Kidney (tissue), 14 donors: ENCODE measurements around the gene NRXN2. TPM values are rescaled to one million over a fixed set of nuclear protein-coding genes. Genes with fewer than 3 reads are reported as not detected.
A peak's percentile ranks its signal among the peaks of the same experiment; 100 is the strongest.

Experiments
- DNase-seq, 5 donors: peaks; one replicate each; pipeline ENCODE4 v3.0.0-alpha.2; 2013 to 2020
- FAIRE-seq: peaks from 2 replicates; lab custom pipeline; 2012; peaks lifted over from hg19 to GRCh38; lab: Jason Lieb, UNC
- H3K27ac ChIP-seq, 2 donors: one replicate each; pipeline ENCODE4 v1.7.0; 2013; ENCODE audit warnings: low read depth in 2 of 2, low read length in 2 of 2, inconsistent platforms in 1 of 2
- H3K27me3 ChIP-seq: one replicate; pipeline ENCODE4 v1.7.1; 2013; ENCODE audit warnings: low read length, inconsistent platforms; ENCODE audit not compliant: control insufficient read depth, insufficient read depth
- H3K36me3 ChIP-seq, 3 donors: one replicate each; pipeline versions ENCODE4 v1.7.0 to v1.7.1; 2013; ENCODE audit warnings: low read length in 3 of 3, control low read depth in 1 of 3, inconsistent platforms in 1 of 3; ENCODE audit not compliant: insufficient read depth in 3 of 3, control insufficient read depth in 2 of 3
- H3K4me1 ChIP-seq, 3 donors: one replicate each; pipeline versions ENCODE4 v1.7.0 to v1.7.1; 2013; ENCODE audit warnings: low read length in 3 of 3, inconsistent platforms in 1 of 3, low read depth in 1 of 3; ENCODE audit not compliant: control insufficient read depth in 2 of 3, insufficient read depth in 2 of 3
- H3K4me3 ChIP-seq, 3 donors: one replicate each; pipeline versions ENCODE4 v1.7.0 to v1.8.1; 2013; ENCODE audit warnings: low read length in 3 of 3, control low read depth in 1 of 3, inconsistent platforms in 1 of 3
- H3K9ac ChIP-seq, 3 donors: one replicate each; pipeline versions ENCODE4 v1.7.0 to v1.7.1; 2013; ENCODE audit warnings: low read length in 3 of 3, control low read depth in 1 of 3, inconsistent platforms in 1 of 3
- H3K9me3 ChIP-seq, 3 donors: one replicate each; pipeline versions ENCODE4 v1.7.0 to v1.7.1; 2013; ENCODE audit warnings: low read length in 3 of 3, control low read depth in 1 of 3, inconsistent platforms in 1 of 3; ENCODE audit not compliant: control insufficient read depth in 2 of 3, insufficient read depth in 1 of 3
- CTCF ChIP-seq: IDR thresholded peaks from 3 replicates; pipeline ENCODE4 v1.5.1; 2012; ENCODE audit warnings: mild to moderate bottlenecking, moderate library complexity, borderline replicate concordance; ENCODE audit not compliant: insufficient read depth; ENCODE audit errors: extremely low read depth
- intact Hi-C: fragments of 100-400 bp; cut with DNase I; formaldehyde crosslinking; loops from one replicate; pipeline ENCODE4 v1.11.1; 2022
- polyA plus RNA-seq: library from polyadenylated mRNA; stranded (reverse); fragments of 350-450 nt; fragmentation: Illumina TruSeq; extraction: RNeasy Lipid Tissue Mini Kit (QIAGEN cat#74804); gene quantifications from one replicate; pipeline ENCODE4 v1.2.3, GENCODE V29; 2014; ENCODE audit warnings: low read depth, low replicate concordance; ENCODE audit not compliant: insufficient read depth
- total RNA-seq: library from RNA; stranded (reverse); fragmentation: NEBNext Ultra II Directional; extraction: Animal tissue kit (Norgen Biotek cat#: 25700); gene quantifications from one replicate; pipeline ENCODE4 v1.2.1, GENCODE V29; 2021
- donor health status: control.
- donor health status: control.
- donor health status: control.
- donor health status: control.
- donor health status: control.
- donor health status: DM: yes; HTN: yes; CAD: no.
- donor health status: Normal renal cell carcinoma (clear cell type).

NRXN2 gene
- total and polyA plus RNA-seq, 2 donors from 2014 or later: 13.3 to 22.0 TPM

- Histone ChIP-seq H3K9me3 (no peaks in the 10 kb centered on the region), H3K36me3 (no peaks in the 10 kb centered on the region), H3K27ac (peak overlapping the region; percentile 24 to 67), H3K9ac (no peak overlapping the region), H3K27me3 (no peaks in the 10 kb centered on the region), H3K4me1 (peaks cover 0 to 19% (median 15%) of the 10 kb centered on the region in 3 donors), H3K4me3 (peak overlapping the region in 2 of 3 donors; percentile 52 to 72)
- no peak for FAIRE-seq
- no peak for TF ChIP-seq CTCF
- intact Hi-C loops: no loop called here
- peak in 3 of 5 donors; percentile 44 to 63 (median 57) for DNase-seq
These were observed 164.8 kb downstream of the NRXN2 start for GRCh38 chr11:64558065-64558745.

- Histone ChIP-seq H3K27ac (peak overlapping the region; percentile 13 to 83), H3K4me1 (peaks cover 0 to 19% (median 15%) of the 10 kb centered on the region in 3 donors), H3K9me3 (no peaks in the 10 kb centered on the region), H3K27me3 (no peaks in the 10 kb centered on the region), H3K4me3 (peak overlapping the region in 2 of 3 donors; percentile 58 to 72), H3K36me3 (no peaks in the 10 kb centered on the region), H3K9ac (peak overlapping the region in 1 of 3 donors; percentile 48)
- TF ChIP-seq CTCF: no peak
- DNase-seq (peak in 1 of 5 donors; percentile 45), FAIRE-seq (no peak)
- intact Hi-C loops: no loop called here
These were observed 166.2 kb downstream of the NRXN2 start for GRCh38 chr11:64556721-64557250.

Other genes with a start within 250 kb of the NRXN2 start
- gene SLC22A11, start 167.3 kb downstream of the NRXN2 start, total RNA-seq: 9.4 TPM
- gene SLC22A11, start 167.3 kb downstream of the NRXN2 start, polyA plus RNA-seq: 105 TPM
- 5.3 TPM for gene SLC22A12, start 132.0 kb downstream of the NRXN2 start, total RNA-seq
- gene SLC22A12, start 132.0 kb downstream of the NRXN2 start, polyA plus RNA-seq: 85.9 TPM
- gene RASGRP2, start 20.9 kb upstream of the NRXN2 start, total RNA-seq: 42.6 TPM
- 14.1 TPM for gene RASGRP2, start 20.9 kb upstream of the NRXN2 start, polyA plus RNA-seq
- 8.6 TPM for gene PYGM, start 36.8 kb upstream of the NRXN2 start, total RNA-seq
- 2.5 TPM for gene PYGM, start 36.8 kb upstream of the NRXN2 start, polyA plus RNA-seq
- 320 TPM for gene SF1, start 55.3 kb upstream of the NRXN2 start, total RNA-seq
- 87.5 TPM for gene SF1, start 55.3 kb upstream of the NRXN2 start, polyA plus RNA-seq
- gene MAP4K2, start 80.0 kb upstream of the NRXN2 start, total RNA-seq: 12.5 TPM
- 15.4 TPM for gene MAP4K2, start 80.0 kb upstream of the NRXN2 start, polyA plus RNA-seq
- gene MEN1, start 87.4 kb upstream of the NRXN2 start, total RNA-seq: 20.9 TPM
- 24.0 TPM for gene MEN1, start 87.4 kb upstream of the NRXN2 start, polyA plus RNA-seq
- gene CDC42BPG, start 121.5 kb upstream of the NRXN2 start, total RNA-seq: 20.7 TPM
- 4.5 TPM for gene CDC42BPG, start 121.5 kb upstream of the NRXN2 start, polyA plus RNA-seq
- gene EHD1, start 155.4 kb upstream of the NRXN2 start, total RNA-seq: 76.1 TPM
- gene EHD1, start 155.4 kb upstream of the NRXN2 start, polyA plus RNA-seq: 48.9 TPM
- gene ATG2A, start 194.0 kb upstream of the NRXN2 start, total RNA-seq: 26.9 TPM
- 16.8 TPM for gene ATG2A, start 194.0 kb upstream of the NRXN2 start, polyA plus RNA-seq
- gene PPP2R5B, start 201.5 kb upstream of the NRXN2 start, total RNA-seq: 21.2 TPM
- gene PPP2R5B, start 201.5 kb upstream of the NRXN2 start, polyA plus RNA-seq: 16.8 TPM
- gene GPHA2, start 212.7 kb upstream of the NRXN2 start, total RNA-seq: not detected
- 0.99 TPM for gene GPHA2, start 212.7 kb upstream of the NRXN2 start, polyA plus RNA-seq
- not detected for gene MAJIN, start 248.9 kb upstream of the NRXN2 start, total RNA-seq
- gene MAJIN, start 248.9 kb upstream of the NRXN2 start, polyA plus RNA-seq: 0.80 TPM